Neural cell (in vitro differentiated cells): ENCODE measurements around the gene APBB1IP.

Source experiments
- REST ChIP-seq: IDR thresholded peaks from 2 replicates; pipeline ENCODE4 v1.6.1; 2012; ENCODE audit warnings: borderline replicate concordance
- TF ChIP-seq, protein P1 (sequence below): fragments of 450-650 bp; IDR thresholded peaks from 2 replicates; pipeline ENCODE4 v1.5.1; 2014; ENCODE audit warnings: antibody characterized with exemption, mild to moderate bottlenecking, moderate library complexity; ENCODE audit not compliant: poor library complexity, severe bottlenecking

GRCh38 chr10:26543567-26544306, 105.6 kb downstream of the APBB1IP start:
- TF ChIP-seq, protein P1, sequence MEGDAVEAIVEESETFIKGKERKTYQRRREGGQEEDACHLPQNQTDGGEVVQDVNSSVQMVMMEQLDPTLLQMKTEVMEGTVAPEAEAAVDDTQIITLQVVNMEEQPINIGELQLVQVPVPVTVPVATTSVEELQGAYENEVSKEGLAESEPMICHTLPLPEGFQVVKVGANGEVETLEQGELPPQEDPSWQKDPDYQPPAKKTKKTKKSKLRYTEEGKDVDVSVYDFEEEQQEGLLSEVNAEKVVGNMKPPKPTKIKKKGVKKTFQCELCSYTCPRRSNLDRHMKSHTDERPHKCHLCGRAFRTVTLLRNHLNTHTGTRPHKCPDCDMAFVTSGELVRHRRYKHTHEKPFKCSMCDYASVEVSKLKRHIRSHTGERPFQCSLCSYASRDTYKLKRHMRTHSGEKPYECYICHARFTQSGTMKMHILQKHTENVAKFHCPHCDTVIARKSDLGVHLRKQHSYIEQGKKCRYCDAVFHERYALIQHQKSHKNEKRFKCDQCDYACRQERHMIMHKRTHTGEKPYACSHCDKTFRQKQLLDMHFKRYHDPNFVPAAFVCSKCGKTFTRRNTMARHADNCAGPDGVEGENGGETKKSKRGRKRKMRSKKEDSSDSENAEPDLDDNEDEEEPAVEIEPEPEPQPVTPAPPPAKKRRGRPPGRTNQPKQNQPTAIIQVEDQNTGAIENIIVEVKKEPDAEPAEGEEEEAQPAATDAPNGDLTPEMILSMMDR: no peak
- TF ChIP-seq REST: no peak
